ENCODE measurements around the gene PLCL1.
"Not testable (repeated sequence)": the region's sequence is repeated elsewhere in the genome, so short reads cannot be mapped to it uniquely, and the experiment has no call there.

The PLCL1 gene

GRCh38 chr2:198178766-198179165 is 374.4 kb downstream of the PLCL1 start:
- no peak for DNase-seq (ENCODE audit: low spot score)

GRCh38 chr2:198186257-198186656 is 381.9 kb downstream of the PLCL1 start:
- DNase-seq (ENCODE audit: low spot score) = no peak

GRCh38 chr2:198187841-198188240 is 383.4 kb downstream of the PLCL1 start:
- DNase-seq (ENCODE audit: low spot score) = no peak

- DNase-seq (ENCODE audit: low spot score) = no peak
Observed at GRCh38 chr2:198188982-198189381, 384.6 kb downstream of the PLCL1 start.

- no peak for DNase-seq (ENCODE audit: low spot score)
Observed at GRCh38 chr2:198191651-198192050, 387.3 kb downstream of the PLCL1 start.

- DNase-seq (ENCODE audit: low spot score) = not testable (repeated sequence)
Observed at GRCh38 chr2:198196556-198196955, 392.2 kb downstream of the PLCL1 start.
